K562 (cell line): ENCODE measurements around the gene A1CF.

Source experiments
- PBX2 ChIP-seq, 2 experiments: IDR thresholded peaks in 1 of 2; conservative IDR thresholded peaks in 1 of 2; 2 replicates each; pipeline ENCODE4 v1.6.1; 2016; ENCODE audit warnings: low read depth in 2 of 2, mild to moderate bottlenecking in 1 of 2, missing compliant biosample characterization in 1 of 2, missing genetic modification characterization in 1 of 2, moderate library complexity in 1 of 2
- POLR2A ChIP-seq: fragments of 450-650 bp; conservative IDR thresholded peaks from 2 replicates; pipeline ENCODE4 v1.6.1; 2016
- POLR2AphosphoS5 ChIP-seq: IDR thresholded peaks from 2 replicates; pipeline ENCODE4 v1.6.1; 2011; ENCODE audit warnings: mild to moderate bottlenecking, low read depth, low read length, moderate library complexity; ENCODE audit not compliant: control insufficient read depth, insufficient read depth
- TCF7 ChIP-seq: sonication (generic); IDR thresholded peaks from 2 replicates; pipeline ENCODE4 v1.6.1; 2016; ENCODE audit warnings: antibody characterized with exemption, borderline replicate concordance

- TF ChIP-seq PBX2 (CRISPR knock-in tag; IDR thresholded peaks at IDR 0.05; ENCODE audit: low read depth) (no peak), PBX2 (tag; conservative IDR thresholded peaks at IDR 0.05; ENCODE audit: low read depth) (no peak), TCF7 (no peak), POLR2A (no peak), POLR2AphosphoS5 (no peak)
These were observed 55.4 kb downstream of the A1CF start for GRCh38 chr10:50830066-50830465.
